Psoas muscle (tissue), 8 donors: ENCODE measurements around the gene SLCO3A1. TPM values are rescaled to one million over a fixed set of nuclear protein-coding genes. Genes with fewer than 3 reads are reported as not detected.
A peak's percentile ranks its signal among the peaks of the same experiment; 100 is the strongest.

Experiments used
- ATAC-seq, 4 donors: fragments of 200-7000 bp; cut with Tn5 transposase; one replicate each; pipeline ENCODE4 v1.9.1; 2020; ENCODE audit warnings: moderate library complexity in 3 of 4, mild to moderate bottlenecking in 2 of 4
- DNase-seq, 2 donors: peaks; one replicate each; pipeline ENCODE4 v3.0.0-alpha.2; 2020
- H3K27ac ChIP-seq: fragments of 200-600 bp; one replicate; pipeline ENCODE4 v1.8.0; 2022
- H3K27me3 ChIP-seq, 3 donors: fragments of 200-600 bp in 1 of 3; one replicate each; pipeline versions ENCODE4 v1.6.1 to v1.8.0; 2013 to 2022; ENCODE audit warnings: low read length in 2 of 3, mild to moderate bottlenecking in 2 of 3, moderate library complexity in 1 of 3; ENCODE audit not compliant: insufficient read depth in 3 of 3
- H3K36me3 ChIP-seq, 2 donors: fragments of 200-600 bp in 1 of 2; one replicate each; pipeline versions ENCODE4 v1.6.1 to v1.8.0; 2013 to 2022; ENCODE audit warnings: low read depth in 1 of 2, mild to moderate bottlenecking in 1 of 2, moderate library complexity in 1 of 2; ENCODE audit not compliant: insufficient read depth in 1 of 2
- H3K4me1 ChIP-seq: fragments of 200-600 bp; one replicate; pipeline ENCODE4 v1.8.0; 2022
- H3K4me3 ChIP-seq: fragments of 200-600 bp; one replicate; pipeline ENCODE4 v1.8.0; 2022; ENCODE audit warnings: mild to moderate bottlenecking
- H3K9me3 ChIP-seq: fragments of 200-600 bp; one replicate; pipeline ENCODE4 v1.8.0; 2022
- WGBS, 3 donors: extraction: QIAGEN DNeasy Blood & Tissue Kit; methylation state at CpG; one replicate each; pipeline versions ENCODE4 v1.1.6 to v1.1.7; 2013; 5-methylcytosine and 5-hydroxymethylcytosine counted together
- intact Hi-C, 2 donors: fragments of 100-400 bp; cut with DNase I; formaldehyde crosslinking; loops; one replicate each; pipeline versions ENCODE4 v1.11.0 to v1.14.2; 2022
- polyA plus RNA-seq, 3 donors: library from polyadenylated mRNA; stranded (reverse); fragments of 200-250 nt; gene quantifications; one replicate each; pipeline ENCODE4 v1.2.3, GENCODE V29; 2013
- total RNA-seq, 4 donors: library from RNA; stranded (reverse); fragmentation: NEBNext Ultra II Directional in 2 of 4; extraction: Animal tissue kit (Norgen Biotek cat#: 25700) in 2 of 4; gene quantifications; one replicate each; pipeline versions ENCODE4 v1.2.1 to v1.2.4, GENCODE V29; 2021 to 2023
- TF ChIP-seq, protein P1 (sequence below): fragments of 200-600 bp; IDR thresholded peaks from one replicate; pipeline ENCODE4 v1.8.0; 2022; ENCODE audit warnings: antibody characterized with exemption
- donor health status: healthy with polysubstance abuse.
- donor health status: DM: no; HTN: no; CAD: no; lungs with moderate emphysema.
- donor health status: Bipolar disorder and iron deficiency.
- donor health status: healthy.
- donor health status: DM: yes; HTN: yes; CAD: no.
- donor health status: DM: no; HTN: no; CAD: no.
- donor health status: DM: no; HTN: no; CAD: no.
- donor health status: DM: yes; HTN: yes; CAD: no.

Gene SLCO3A1
- total and polyA plus RNA-seq, 7 donors, result 3.5 to 10.3 (median 9.4) TPM

DNA sequence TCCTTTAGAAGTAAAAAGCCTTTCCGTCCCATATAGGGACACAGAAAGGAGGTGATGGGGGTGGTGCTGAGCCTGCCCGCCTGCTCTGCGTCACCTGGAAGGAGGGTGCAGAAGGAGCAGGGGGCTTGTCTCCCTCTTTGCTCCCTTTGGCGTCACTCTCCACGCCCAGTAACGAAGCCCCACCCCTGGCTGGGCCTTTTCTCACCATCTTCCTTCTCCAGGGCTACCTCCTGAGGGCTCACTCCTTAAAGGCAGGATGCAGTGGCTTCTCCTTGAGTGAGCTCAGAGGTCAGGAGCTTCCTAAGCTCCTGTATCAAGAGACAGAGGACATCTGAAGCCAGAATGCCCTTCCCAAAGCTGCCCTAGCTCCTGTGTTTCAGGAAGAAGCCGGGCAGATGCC, 31.5 kb downstream of the SLCO3A1 start:
- TF ChIP-seq, protein P1, sequence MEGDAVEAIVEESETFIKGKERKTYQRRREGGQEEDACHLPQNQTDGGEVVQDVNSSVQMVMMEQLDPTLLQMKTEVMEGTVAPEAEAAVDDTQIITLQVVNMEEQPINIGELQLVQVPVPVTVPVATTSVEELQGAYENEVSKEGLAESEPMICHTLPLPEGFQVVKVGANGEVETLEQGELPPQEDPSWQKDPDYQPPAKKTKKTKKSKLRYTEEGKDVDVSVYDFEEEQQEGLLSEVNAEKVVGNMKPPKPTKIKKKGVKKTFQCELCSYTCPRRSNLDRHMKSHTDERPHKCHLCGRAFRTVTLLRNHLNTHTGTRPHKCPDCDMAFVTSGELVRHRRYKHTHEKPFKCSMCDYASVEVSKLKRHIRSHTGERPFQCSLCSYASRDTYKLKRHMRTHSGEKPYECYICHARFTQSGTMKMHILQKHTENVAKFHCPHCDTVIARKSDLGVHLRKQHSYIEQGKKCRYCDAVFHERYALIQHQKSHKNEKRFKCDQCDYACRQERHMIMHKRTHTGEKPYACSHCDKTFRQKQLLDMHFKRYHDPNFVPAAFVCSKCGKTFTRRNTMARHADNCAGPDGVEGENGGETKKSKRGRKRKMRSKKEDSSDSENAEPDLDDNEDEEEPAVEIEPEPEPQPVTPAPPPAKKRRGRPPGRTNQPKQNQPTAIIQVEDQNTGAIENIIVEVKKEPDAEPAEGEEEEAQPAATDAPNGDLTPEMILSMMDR, result no peak
- Histone ChIP-seq H3K27ac (no peak overlapping the region), H3K4me1 (peaks cover 16% of the 10 kb centered on the region), H3K4me3 (no peak overlapping the region), H3K27me3 (no peaks in the 10 kb centered on the region), H3K9me3 (no peaks in the 10 kb centered on the region), H3K36me3 (no peaks in the 10 kb centered on the region)
- intact Hi-C loops, result no loop called here
- no peak for ATAC-seq
- WGBS, 3 donors, result 95 to 97% (median 97%) methylated on average over 7 of the region's 7 CpGs
- no peak for DNase-seq

DNA sequence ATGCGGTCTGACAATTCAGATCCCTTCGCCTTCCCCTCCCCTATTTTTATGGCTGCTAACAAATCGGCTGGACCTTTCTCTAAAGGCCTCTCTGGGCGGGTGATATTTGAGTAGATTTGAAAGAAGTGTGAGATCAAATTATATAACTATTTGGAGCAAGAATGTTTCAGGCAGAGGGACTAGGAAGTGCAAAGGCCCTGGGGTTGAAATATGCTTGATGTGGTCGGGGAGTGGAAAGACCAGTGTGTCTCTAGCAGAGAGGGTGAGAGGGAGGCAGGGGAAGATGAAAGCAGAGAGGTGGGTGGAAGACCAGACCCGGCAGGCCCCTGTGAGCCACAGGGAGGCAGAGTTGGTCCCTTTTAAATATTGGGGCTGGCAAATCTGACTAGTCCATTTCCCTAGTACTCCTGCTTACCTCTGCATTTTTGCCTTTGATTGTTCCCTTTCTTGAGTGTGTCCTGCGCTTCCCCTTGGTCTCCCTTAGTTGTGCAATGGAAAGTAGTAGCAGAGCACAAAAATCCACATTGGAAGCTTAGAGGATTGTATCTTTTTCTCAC, 32.3 kb downstream of the SLCO3A1 start:
- peaks cover 16% of the 10 kb centered on the region for H3K4me1 ChIP-seq

DNA sequence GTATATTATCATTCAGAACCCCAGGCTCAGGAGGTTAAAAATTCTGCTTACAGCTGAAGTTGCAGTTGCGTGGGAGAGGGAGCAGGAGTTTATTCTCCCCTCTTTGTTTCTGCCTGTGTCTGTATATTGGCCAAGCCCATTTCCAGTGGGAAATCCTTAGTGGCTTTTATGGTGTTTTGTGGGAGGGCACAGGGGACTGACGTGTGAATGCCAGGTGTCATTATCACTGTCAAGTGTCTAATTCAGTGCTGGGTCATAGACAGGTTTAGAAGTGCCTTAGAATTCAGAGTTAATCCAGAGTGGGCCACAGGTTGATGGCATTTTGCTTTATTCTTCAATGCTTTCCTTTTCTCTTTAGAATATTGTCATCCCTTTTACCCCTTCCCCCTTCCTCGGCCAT, 33.4 kb downstream of the SLCO3A1 start:
- Histone ChIP-seq H3K36me3 (no peaks in the 10 kb centered on the region), H3K27ac (no peak overlapping the region), H3K4me3 (no peak overlapping the region), H3K27me3 (no peaks in the 10 kb centered on the region), H3K9me3 (no peaks in the 10 kb centered on the region), H3K4me1 (peaks cover 16% of the 10 kb centered on the region)
- 55 to 68% (median 61%) methylated on average over 3 of the region's 3 CpGs for WGBS, 3 donors
- ATAC-seq (no peak), DNase-seq (no peak)
- intact Hi-C loops, result no loop called here
- TF ChIP-seq, protein P1, result no peak

More for the DNA sequence above, 32.3 kb downstream of the SLCO3A1 start:
- no peak for DNase-seq
- Histone ChIP-seq H3K27me3 (no peaks in the 10 kb centered on the region), H3K9me3 (no peaks in the 10 kb centered on the region), H3K27ac (no peak overlapping the region), H3K4me3 (no peak overlapping the region), H3K36me3 (no peaks in the 10 kb centered on the region)
- ATAC-seq, result no peak
- intact Hi-C loops, result no loop called here
- TF ChIP-seq, protein P1, result peak; percentile 17
- 89 to 97% (median 95%) methylated on average over 7 of the region's 7 CpGs for WGBS, 3 donors

DNA sequence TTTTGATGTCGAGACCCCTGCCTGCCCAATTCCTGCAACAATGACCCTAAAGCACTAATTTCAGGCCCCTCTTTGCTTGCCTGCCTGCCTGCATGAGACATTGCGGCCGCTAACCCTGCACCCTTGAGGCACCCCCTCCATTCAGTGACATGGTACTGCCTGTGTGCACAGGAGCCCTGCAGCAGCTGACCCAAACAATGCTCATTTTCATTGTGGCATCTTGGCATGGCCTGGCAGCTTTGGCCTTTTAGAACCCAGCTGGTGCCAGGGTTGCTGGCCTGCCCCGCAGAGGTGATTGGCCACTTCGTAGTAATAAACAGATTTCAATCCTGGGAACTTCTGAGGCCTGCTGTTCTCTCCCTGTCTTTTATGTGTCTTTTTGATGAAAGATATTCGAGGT, 33.8 kb downstream of the SLCO3A1 start:
- ATAC-seq (peak in 1 of 4 donors; percentile 27), DNase-seq (no peak)
- Histone ChIP-seq H3K9me3 (no peaks in the 10 kb centered on the region), H3K36me3 (no peaks in the 10 kb centered on the region), H3K27ac (no peak overlapping the region), H3K4me3 (no peak overlapping the region), H3K4me1 (peaks cover 16% of the 10 kb centered on the region), H3K27me3 (no peaks in the 10 kb centered on the region)
- intact Hi-C loops, result no loop called here
- 43 to 65% (median 47%) methylated on average over 6 of the region's 6 CpGs for WGBS, 3 donors
- TF ChIP-seq, protein P1, result no peak

DNA sequence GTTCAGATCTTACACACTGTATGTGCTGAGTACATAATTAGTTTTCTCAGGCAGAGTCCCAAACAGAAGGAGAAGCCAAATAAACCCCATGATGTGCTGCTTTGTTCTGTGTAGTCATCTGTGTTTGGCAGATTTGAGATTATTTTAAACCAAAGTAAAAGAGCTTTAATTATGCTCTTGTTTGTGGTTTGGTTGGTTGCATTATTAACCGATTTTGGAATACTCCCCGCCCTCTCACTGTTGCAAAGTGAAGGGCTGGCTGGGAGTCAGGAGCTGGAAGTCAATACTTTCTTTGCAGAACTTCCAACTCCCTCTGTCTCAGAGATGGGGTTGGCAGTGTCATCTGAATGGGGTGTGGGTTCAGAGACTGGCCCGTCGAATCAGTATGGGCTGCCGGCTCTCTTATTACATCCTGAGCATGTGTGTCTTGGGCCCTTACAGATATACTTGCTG, 34.4 kb downstream of the SLCO3A1 start:
- Histone ChIP-seq H3K9me3 (no peaks in the 10 kb centered on the region), H3K4me3 (no peak overlapping the region), H3K27me3 (no peaks in the 10 kb centered on the region), H3K36me3 (no peaks in the 10 kb centered on the region), H3K27ac (no peak overlapping the region), H3K4me1 (peaks cover 16% of the 10 kb centered on the region)
- no peak for DNase-seq
- TF ChIP-seq, protein P1, result no peak
- ATAC-seq, result peak in 1 of 4 donors; percentile 63
- intact Hi-C loops, result no loop called here
- WGBS, 3 donors, result 25 to 59% (median 28%) methylated on average over 5 of the region's 5 CpGs
